HCT116 (cell line): ENCODE data around the gene FRMD4B. TPM values are rescaled to one million over a fixed set of nuclear protein-coding genes. Genes with fewer than 3 reads are reported as not detected.

ENCODE experiments used
- ATAC-seq: fragments of 200-7000 bp; cut with Tn5 transposase; 2 replicates; pipeline ENCODE4 v1.9.1; 2020; ENCODE audit warnings: mild to moderate bottlenecking, moderate library complexity
- BruUV-seq: library from RNA; stranded (reverse); fragments of 400-500 nt; replicated peaks from 2 replicates; lab custom pipeline; 2021; lab: Mats Ljungman, UMichigan
- CTCF ChIA-PET: fragments of 300-600 bp; sonication (Branson Sonifier 250); formaldehyde crosslinking; loops from one replicate; lab custom pipeline; 2021; ENCODE audit warnings: antibody characterized with exemption; lab: Charles Lee
- POLR2A ChIA-PET: fragments of 300-600, 350-600 bp; sonication (Branson Sonifier 250); formaldehyde crosslinking; loops from one replicate; lab custom pipeline; 2021; ENCODE audit warnings: antibody characterized with exemption; lab: Charles Lee
- RAD21 ChIA-PET, 2 experiments: fragments of 300-600 bp; sonication (Branson Sonifier 250); formaldehyde crosslinking; loops; one replicate each; lab custom pipeline; 2023; ENCODE audit warnings: low total read pairs in 2 of 2; ENCODE audit not compliant: uncharacterized antibody in 2 of 2, unreplicated experiment in 2 of 2, low non-redundant PET in 1 of 2; lab: Charles Lee
- DNase-seq: peaks from one replicate; pipeline ENCODE4 v3.0.0-alpha.2; 2010; ENCODE audit warnings: low read depth, low spot score
- H2AFZ ChIP-seq: fragments of 200-600 bp; shearing (Covaris generic), sonication (generic); 2 replicates; pipeline ENCODE4 v1.6.1; 2017; ENCODE audit warnings: low read depth, mixed run types, mixed read lengths, antibody characterized with exemption, low read length; ENCODE audit not compliant: poor library complexity, severe bottlenecking
- H3K27ac ChIP-seq: 2 replicates; pipeline ENCODE4 v1.5.1; 2012; ENCODE audit warnings: low read depth, low read length
- H3K27me3 ChIP-seq: fragments of 200-600 bp; sonication (generic); 2 replicates; pipeline ENCODE4 v1.6.1; 2016; ENCODE audit warnings: mixed run types, low read length, mixed read lengths; ENCODE audit not compliant: insufficient read depth
- H3K36me3 ChIP-seq, 2 experiments: fragments of 200-500 bp in 1 of 2; fragments of 200-600 bp in 1 of 2; sonication (Bioruptor generic) in 1 of 2; sonication (generic) in 1 of 2; 2 replicates each; pipeline versions ENCODE4 v1.5.1 to v1.6.1; 2014 to 2016; ENCODE audit warnings: low read length in 2 of 2, inconsistent platforms in 1 of 2, mixed read lengths in 1 of 2, mixed run types in 1 of 2; ENCODE audit not compliant: insufficient read depth in 2 of 2, control insufficient read depth in 1 of 2
- H3K4me1 ChIP-seq, 2 experiments: fragments of 200-600 bp in 1 of 2; sonication (generic) in 1 of 2; 2 replicates each; pipeline versions ENCODE4 v1.5.1 to v1.6.1; 2012 to 2017; ENCODE audit warnings: low read length in 2 of 2, inconsistent platforms in 1 of 2, mild to moderate bottlenecking in 1 of 2, mixed read lengths in 1 of 2, mixed run types in 1 of 2, moderate library complexity in 1 of 2; ENCODE audit not compliant: insufficient read depth in 2 of 2, control insufficient read depth in 1 of 2
- H3K4me2 ChIP-seq: fragments of 200-600 bp; sonication (generic); 2 replicates; pipeline ENCODE4 v1.6.1; 2017; ENCODE audit warnings: mixed run types, low read length, mixed read lengths
- H3K4me3 ChIP-seq, 2 experiments: fragments of 200-600 bp in 1 of 2; sonication (generic) in 1 of 2; replicated peaks in 1 of 2; 2 replicates each; pipeline ENCODE4 v1.5.1; 2011 to 2016; ENCODE audit warnings: low read length in 2 of 2, control low read depth in 1 of 2, low read depth in 1 of 2, mild to moderate bottlenecking in 1 of 2, mixed read lengths in 1 of 2, mixed run types in 1 of 2
- H3K79me2 ChIP-seq: fragments of 200-600 bp; sonication (generic); 2 replicates; pipeline ENCODE4 v1.6.1; 2017; ENCODE audit warnings: mild to moderate bottlenecking, mixed run types, low read length, moderate library complexity, mixed read lengths; ENCODE audit not compliant: insufficient read depth
- H3K9ac ChIP-seq: fragments of 200-600 bp; sonication (generic); 2 replicates; pipeline ENCODE4 v1.6.1; 2016; ENCODE audit warnings: low read length, mixed read lengths
- H3K9me2 ChIP-seq: fragments of 200-600 bp; sonication (generic), shearing (Covaris generic); 2 replicates; pipeline ENCODE4 v1.6.1; 2017; ENCODE audit warnings: mixed run types, mild to moderate bottlenecking, moderate library complexity; ENCODE audit not compliant: insufficient read depth
- H3K9me3 ChIP-seq, 2 experiments: fragments of 200-500 bp in 1 of 2; fragments of 200-600 bp in 1 of 2; sonication (Bioruptor generic) in 1 of 2; sonication (generic) in 1 of 2; 2 replicates each; pipeline ENCODE4 v1.6.1; 2014 to 2017; ENCODE audit warnings: low read length in 2 of 2, mixed read lengths in 2 of 2, inconsistent platforms in 1 of 2, low read depth in 1 of 2, mild to moderate bottlenecking in 1 of 2, mixed run types in 1 of 2, moderate library complexity in 1 of 2; ENCODE audit not compliant: control insufficient read depth in 1 of 2, insufficient read depth in 1 of 2
- H4K20me1 ChIP-seq: fragments of 200-600 bp; sonication (generic), shearing (Covaris generic); 2 replicates; pipeline ENCODE4 v1.6.1; 2017; ENCODE audit warnings: mixed run types, mild to moderate bottlenecking, moderate library complexity; ENCODE audit not compliant: insufficient read depth
- CBX3 ChIP-seq: IDR thresholded peaks from 2 replicates; pipeline ENCODE4 v1.6.1; 2012; ENCODE audit warnings: low read depth
- EZH2 ChIP-seq: fragments of 200-600 bp; sonication (generic); IDR thresholded peaks from 2 replicates; pipeline ENCODE4 v1.6.1; 2017; ENCODE audit warnings: antibody characterized with exemption, mixed run types
- EZH2phosphoT487 ChIP-seq: fragments of 200-600 bp; IDR thresholded peaks from 2 replicates; pipeline ENCODE4 v1.6.1; 2018; ENCODE audit warnings: antibody characterized with exemption, borderline replicate concordance
- JUND ChIP-seq: IDR thresholded peaks from 2 replicates; pipeline ENCODE4 v1.6.1; 2012
- POLR2AphosphoS5 ChIP-seq: IDR thresholded peaks from 2 replicates; pipeline ENCODE4 v1.6.1; 2011; ENCODE audit warnings: mild to moderate bottlenecking, low read depth, low read length, moderate library complexity
- RAD21 ChIP-seq: IDR thresholded peaks from 2 replicates; pipeline ENCODE4 v1.6.1; 2012; ENCODE audit warnings: low read depth, mild to moderate bottlenecking
- SP1 ChIP-seq: IDR thresholded peaks from 2 replicates; pipeline ENCODE4 v1.6.1; 2012; ENCODE audit warnings: low read depth
- SRF ChIP-seq: IDR thresholded peaks from 2 replicates; pipeline ENCODE4 v1.6.1; 2012; ENCODE audit warnings: low read depth
- TCF7L2 ChIP-seq: IDR thresholded peaks from 2 replicates; pipeline ENCODE4 v1.7.0; 2011; ENCODE audit warnings: borderline replicate concordance, inconsistent platforms; ENCODE audit not compliant: insufficient read depth, insufficient read length; ENCODE audit errors: extremely low read depth
- ZFX ChIP-seq: fragments of 450-650 bp; IDR thresholded peaks from 2 replicates; pipeline ENCODE4 v1.6.1; 2017
- intact Hi-C: fragments of 100-400 bp; cut with micrococcal nuclease; formaldehyde crosslinking; loops from 2 replicates; pipeline ENCODE4 v1.10.0; 2022
- total RNA-seq: library from RNA; stranded (reverse); gene quantifications from one replicate; pipeline ENCODE4 v1.2.1, GENCODE V29; 2021; ENCODE audit not compliant: unreplicated experiment
- TF ChIP-seq, protein P1 (sequence below): IDR thresholded peaks from 2 replicates; pipeline ENCODE4 v1.6.1; 2012; ENCODE audit warnings: low read depth

The FRMD4B gene
- total RNA-seq, 1 experiment from 2014 or later = 2.0 TPM

DNA sequence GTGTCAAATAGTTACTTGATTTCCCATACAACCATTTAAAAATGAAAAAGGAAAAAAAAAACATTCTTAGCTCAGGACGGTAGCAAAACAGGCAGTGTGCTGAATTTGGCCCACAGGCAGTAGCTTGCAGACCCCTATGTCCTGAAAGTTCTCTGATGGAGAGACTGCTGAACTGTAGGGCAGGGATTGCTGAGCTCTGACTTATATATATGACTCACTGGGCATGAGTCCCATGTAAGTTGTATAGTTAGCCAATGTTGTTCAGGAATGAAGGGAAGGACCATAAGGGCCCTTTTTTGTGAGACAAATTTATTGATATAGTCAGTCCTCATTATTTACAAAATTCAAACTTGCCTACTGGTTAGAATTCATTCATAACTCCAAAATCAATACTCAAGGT is 36.9 kb upstream of the FRMD4B start:
- DNase-seq (no peak), ATAC-seq (no peak)
- Histone ChIP-seq H3K36me3 (no peaks in the 10 kb centered on the region), H2AFZ (no peak overlapping the region), H3K9me3 (no peaks in the 10 kb centered on the region), H3K4me2 (no peak overlapping the region), H3K27me3 (no peaks in the 10 kb centered on the region), H4K20me1 (no peaks in the 10 kb centered on the region), H3K27ac (no peak overlapping the region), H3K9ac (no peak overlapping the region), H3K4me3 (no peak overlapping the region), H3K4me1 (peaks cover 0 to 4% of the 10 kb centered on the region in 2 experiments; a peak in 1 of 4 replicates), H3K79me2 (no peaks in the 10 kb centered on the region), H3K9me2 (no peaks in the 10 kb centered on the region)
- ChIA-PET POLR2A (no interaction called here), CTCF (interaction anchor here (1.6 kb wide), 1 partner anchor 18 kb away, joined by 3 read pairs; no protein-coding TSS in a partner anchor), RAD21 (no interaction called here)
- BruUV-seq = no TSS peak
- TF ChIP-seq SP1 (no peak), SRF (no peak), POLR2AphosphoS5 (no peak), TCF7L2 (no peak), EZH2 (no peak), CBX3 (no peak), ZFX (no peak), JUND (no peak), RAD21 (no peak), EZH2phosphoT487 (no peak)
- TF ChIP-seq, protein P1, sequence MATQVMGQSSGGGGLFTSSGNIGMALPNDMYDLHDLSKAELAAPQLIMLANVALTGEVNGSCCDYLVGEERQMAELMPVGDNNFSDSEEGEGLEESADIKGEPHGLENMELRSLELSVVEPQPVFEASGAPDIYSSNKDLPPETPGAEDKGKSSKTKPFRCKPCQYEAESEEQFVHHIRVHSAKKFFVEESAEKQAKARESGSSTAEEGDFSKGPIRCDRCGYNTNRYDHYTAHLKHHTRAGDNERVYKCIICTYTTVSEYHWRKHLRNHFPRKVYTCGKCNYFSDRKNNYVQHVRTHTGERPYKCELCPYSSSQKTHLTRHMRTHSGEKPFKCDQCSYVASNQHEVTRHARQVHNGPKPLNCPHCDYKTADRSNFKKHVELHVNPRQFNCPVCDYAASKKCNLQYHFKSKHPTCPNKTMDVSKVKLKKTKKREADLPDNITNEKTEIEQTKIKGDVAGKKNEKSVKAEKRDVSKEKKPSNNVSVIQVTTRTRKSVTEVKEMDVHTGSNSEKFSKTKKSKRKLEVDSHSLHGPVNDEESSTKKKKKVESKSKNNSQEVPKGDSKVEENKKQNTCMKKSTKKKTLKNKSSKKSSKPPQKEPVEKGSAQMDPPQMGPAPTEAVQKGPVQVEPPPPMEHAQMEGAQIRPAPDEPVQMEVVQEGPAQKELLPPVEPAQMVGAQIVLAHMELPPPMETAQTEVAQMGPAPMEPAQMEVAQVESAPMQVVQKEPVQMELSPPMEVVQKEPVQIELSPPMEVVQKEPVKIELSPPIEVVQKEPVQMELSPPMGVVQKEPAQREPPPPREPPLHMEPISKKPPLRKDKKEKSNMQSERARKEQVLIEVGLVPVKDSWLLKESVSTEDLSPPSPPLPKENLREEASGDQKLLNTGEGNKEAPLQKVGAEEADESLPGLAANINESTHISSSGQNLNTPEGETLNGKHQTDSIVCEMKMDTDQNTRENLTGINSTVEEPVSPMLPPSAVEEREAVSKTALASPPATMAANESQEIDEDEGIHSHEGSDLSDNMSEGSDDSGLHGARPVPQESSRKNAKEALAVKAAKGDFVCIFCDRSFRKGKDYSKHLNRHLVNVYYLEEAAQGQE = no peak
- intact Hi-C loops = no loop called here
